ENCODE measurements around the gene CENPU. TPM values are rescaled to one million over a fixed set of nuclear protein-coding genes. Genes with fewer than 3 reads are reported as not detected.
A peak's percentile ranks its signal among the peaks of the same experiment; 100 is the strongest.

CENPU gene
- total and polyA plus RNA-seq, 2 of the 13 experiments (the other 11 are each of a cell fraction or from before 2014, with no cell fraction given) = 11.7 to 35.8 TPM

GRCh38 chr4:184731056-184731455, 2.8 kb downstream of the CENPU start:
- in situ Hi-C loops (cut with HindIII; ENCODE audit: extremely low pct_ligation_motif_present, low pct_unique_long_range_greater_than_20kb) (no loop called here), intact Hi-C loops (cut with micrococcal nuclease; ENCODE audit: unreplicated experiment) (loop anchor here (10.0 kb wide), 1 partner anchor 466 kb away; no protein-coding TSS in a partner anchor)
- Histone ChIP-seq H3K9me3 (ENCODE audit: low read length) (no peaks in the 10 kb centered on the region), H3K4me1 (ENCODE audit: insufficient read depth, low read length) (peaks cover 59% of the 10 kb centered on the region), H3K4me2 (ENCODE audit: low read depth, low read length) (peak overlapping the region; percentile 30), H2AFZ (ENCODE audit: low read length) (no peak overlapping the region), H3K79me2 (ENCODE audit: insufficient read depth, low read length) (peaks cover 44% of the 10 kb centered on the region), H3K27me3 (ENCODE audit: control insufficient read depth in 1 of 2, insufficient read depth in 2 of 2, low read length in 2 of 2) (no peaks in the 10 kb centered on the region), H3K4me3 (replicated peaks in 1 of 3; ENCODE audit: insufficient read depth in 1 of 3, low read depth in 2 of 3, low read length in 3 of 3) (no peak overlapping the region), H3K27ac (ENCODE audit: extremely low read length, insufficient read depth, low read length) (no peak overlapping the region), H4K20me1 (ENCODE audit: insufficient read depth, low read length) (no peaks in the 10 kb centered on the region), H3K36me3 (replicated peaks in 1 of 2; ENCODE audit: control insufficient read depth in 1 of 2, insufficient read depth in 2 of 2, low read length in 2 of 2) (peaks cover 1 to 18% of the 10 kb centered on the region in 2 experiments; a peak in 4 of 5 replicates), H3K9ac (ENCODE audit: insufficient read depth, low read depth, low read length) (no peak overlapping the region)
- FAIRE-seq = no peak
- no peak for DNase-seq (ENCODE audit: low spot score)
- 92% methylated on average over 6 of the region's 6 CpGs for WGBS (ENCODE audit: low lambda C conversion rate)
- ChIA-PET POLR2A (interaction anchor here (1.0 kb wide), 1 partner anchor 83 kb away, joined by 3 read pairs; no protein-coding TSS in a partner anchor), CTCF (ENCODE audit: low intra/inter-chr PET ratio, low total read pairs) (no interaction called here)
- TF ChIP-seq KLF12 (CRISPR knock-in tag; IDR thresholded peaks at IDR 0.05; ENCODE audit: borderline replicate concordance) (no peak), DZIP1 (CRISPR knock-in tag; IDR thresholded peaks at IDR 0.05) (no peak), HOMEZ (CRISPR knock-in tag; IDR thresholded peaks at IDR 0.05; ENCODE audit: low read depth) (no peak), ZNF557 (CRISPR knock-in tag; IDR thresholded peaks at IDR 0.05) (no peak), STAT5B (CRISPR knock-in tag; IDR thresholded peaks at IDR 0.05) (no peak), SAFB2 (CRISPR knock-in tag; IDR thresholded peaks at IDR 0.05; ENCODE audit: borderline replicate concordance, low read depth) (no peak), NFE2L1 (CRISPR knock-in tag; IDR thresholded peaks at IDR 0.05; ENCODE audit: borderline replicate concordance) (no peak), ZNF33A (CRISPR knock-in tag; IDR thresholded peaks at IDR 0.05; ENCODE audit: borderline replicate concordance) (no peak), EED (CRISPR knock-in tag; IDR thresholded peaks at IDR 0.05) (no peak), CEBPG (CRISPR knock-in tag; IDR thresholded peaks at IDR 0.05) (no peak), ZNF205 (CRISPR knock-in tag; IDR thresholded peaks at IDR 0.05) (no peak), ZNF234 (CRISPR knock-in tag; conservative IDR thresholded peaks at IDR 0.05) (no peak), ZNF772 (CRISPR knock-in tag; IDR thresholded peaks at IDR 0.05) (no peak)
- BruUV-seq (replicated peaks) = no TSS peak
- ATAC-seq = no peak
